Measurements from ENCODE around the gene PTPRK.

- TF ChIP-seq CTCF (conservative IDR thresholded peaks at IDR 0.05) (no peak), ZFX (IDR thresholded peaks at IDR 0.05) (no peak)
These were observed 243.0 kb downstream of the PTPRK start for GRCh38 chr6:128277379-128277778.
